CD1c-positive myeloid dendritic cell (primary cell): ENCODE data around the gene CRTC2.
A peak's percentile ranks its signal among the peaks of the same experiment; 100 is the strongest.

Source experiments
- DNase-seq: peaks from one replicate; pipeline ENCODE4 v3.0.0-alpha.2; 2016; ENCODE audit errors: extremely low spot score

CRTC2 gene

GRCh38 chr1:153976819-153977249 lies 18.4 kb upstream of the CRTC2 start:
- no peak for DNase-seq

- DNase-seq = no peak
Observed at GRCh38 chr1:153973525-153973924, 15.1 kb upstream of the CRTC2 start.

DNA sequence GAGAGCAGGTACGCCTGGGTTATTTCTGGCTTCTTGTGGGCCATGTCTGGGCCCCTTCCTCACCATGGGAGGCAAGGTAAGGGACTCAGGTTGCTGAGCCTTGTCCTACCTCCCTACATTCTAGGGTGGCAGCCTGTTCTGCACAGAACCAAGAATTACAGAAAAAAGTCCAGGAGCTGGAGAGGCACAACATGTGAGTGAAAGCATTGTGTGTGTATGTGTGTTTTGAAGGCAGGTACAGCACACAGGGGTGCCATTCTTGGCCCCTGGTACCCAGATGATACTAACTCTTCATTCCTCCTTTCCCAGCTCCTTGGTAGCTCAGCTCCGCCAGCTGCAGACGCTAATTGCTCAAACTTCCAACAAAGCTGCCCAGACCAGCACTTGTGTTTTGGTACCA lies 14.7 kb upstream of the CRTC2 start:
- DNase-seq = no peak

DNA sequence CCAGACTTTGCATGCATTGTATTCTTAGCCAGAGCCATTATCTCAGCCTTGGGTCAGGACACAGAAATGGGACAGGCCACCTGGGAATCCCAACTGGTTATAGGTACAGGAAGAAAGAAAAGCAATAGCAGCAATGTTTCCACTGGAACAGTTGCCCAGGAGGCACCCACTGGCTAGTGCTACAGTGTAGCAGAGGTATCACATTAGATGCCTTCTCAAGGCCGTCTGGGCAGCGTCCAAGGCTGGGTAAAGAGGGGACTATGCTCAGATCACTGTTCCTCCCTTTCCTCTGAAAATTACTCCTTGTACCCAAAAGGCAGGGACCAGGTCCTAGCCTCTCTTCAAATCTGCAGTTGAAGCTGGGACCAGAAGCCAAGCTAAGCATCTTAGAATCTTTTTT lies 11.9 kb upstream of the CRTC2 start:
- no peak for DNase-seq

DNA sequence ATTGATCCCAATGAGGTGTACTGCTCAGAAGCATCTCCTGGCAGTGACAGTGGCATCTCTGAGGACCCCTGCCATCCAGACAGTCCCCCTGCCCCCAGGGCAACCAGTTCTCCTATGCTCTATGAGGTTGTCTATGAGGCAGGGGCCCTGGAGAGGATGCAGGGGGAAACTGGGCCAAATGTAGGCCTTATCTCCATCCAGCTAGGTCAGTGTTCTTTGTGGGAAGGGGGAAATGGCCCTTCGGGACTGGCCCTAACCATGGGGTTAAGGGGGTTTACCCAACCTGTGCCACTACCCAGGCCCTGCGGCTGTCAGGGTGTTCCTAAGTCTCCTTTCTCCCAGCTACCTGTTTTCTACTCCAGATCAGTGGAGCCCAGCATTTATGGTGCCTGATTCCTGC lies 10.6 kb upstream of the CRTC2 start:
- DNase-seq = no peak

DNA sequence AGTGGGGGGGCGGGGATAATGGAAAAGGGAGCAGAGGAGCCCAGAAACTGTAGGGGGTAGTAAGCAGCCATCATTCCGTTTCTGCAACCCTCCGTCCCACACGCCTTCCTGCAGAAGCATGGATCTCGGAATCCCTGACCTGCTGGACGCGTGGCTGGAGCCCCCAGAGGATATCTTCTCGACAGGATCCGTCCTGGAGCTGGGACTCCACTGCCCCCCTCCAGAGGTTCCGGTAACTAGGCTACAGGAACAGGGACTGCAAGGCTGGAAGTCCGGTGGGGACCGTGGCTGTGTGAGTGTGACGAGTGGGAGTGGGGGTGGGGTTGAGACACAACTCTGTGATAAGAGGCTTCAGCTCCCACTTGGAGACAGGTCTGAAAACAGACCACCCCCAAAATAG lies 10.0 kb upstream of the CRTC2 start:
- no peak for DNase-seq

DNA sequence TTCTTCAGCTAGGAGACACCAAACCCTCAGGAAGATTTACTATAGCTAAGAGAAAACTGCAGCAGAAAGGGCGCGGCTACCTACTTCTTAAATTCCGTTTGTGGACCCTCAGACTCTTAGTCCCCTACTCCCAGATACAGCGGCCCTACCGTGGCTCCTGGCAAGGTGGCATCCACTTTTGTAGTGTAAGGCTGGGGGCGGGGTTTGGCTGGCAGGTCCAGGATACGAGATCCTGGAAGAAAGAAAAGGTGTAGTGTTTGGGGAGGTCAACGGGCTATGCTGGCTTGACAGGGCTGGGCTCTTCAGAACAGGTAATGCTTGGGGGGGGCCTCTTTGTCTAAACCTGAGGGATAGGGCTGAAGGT lies 9.6 kb upstream of the CRTC2 start:
- no peak for DNase-seq

DNA sequence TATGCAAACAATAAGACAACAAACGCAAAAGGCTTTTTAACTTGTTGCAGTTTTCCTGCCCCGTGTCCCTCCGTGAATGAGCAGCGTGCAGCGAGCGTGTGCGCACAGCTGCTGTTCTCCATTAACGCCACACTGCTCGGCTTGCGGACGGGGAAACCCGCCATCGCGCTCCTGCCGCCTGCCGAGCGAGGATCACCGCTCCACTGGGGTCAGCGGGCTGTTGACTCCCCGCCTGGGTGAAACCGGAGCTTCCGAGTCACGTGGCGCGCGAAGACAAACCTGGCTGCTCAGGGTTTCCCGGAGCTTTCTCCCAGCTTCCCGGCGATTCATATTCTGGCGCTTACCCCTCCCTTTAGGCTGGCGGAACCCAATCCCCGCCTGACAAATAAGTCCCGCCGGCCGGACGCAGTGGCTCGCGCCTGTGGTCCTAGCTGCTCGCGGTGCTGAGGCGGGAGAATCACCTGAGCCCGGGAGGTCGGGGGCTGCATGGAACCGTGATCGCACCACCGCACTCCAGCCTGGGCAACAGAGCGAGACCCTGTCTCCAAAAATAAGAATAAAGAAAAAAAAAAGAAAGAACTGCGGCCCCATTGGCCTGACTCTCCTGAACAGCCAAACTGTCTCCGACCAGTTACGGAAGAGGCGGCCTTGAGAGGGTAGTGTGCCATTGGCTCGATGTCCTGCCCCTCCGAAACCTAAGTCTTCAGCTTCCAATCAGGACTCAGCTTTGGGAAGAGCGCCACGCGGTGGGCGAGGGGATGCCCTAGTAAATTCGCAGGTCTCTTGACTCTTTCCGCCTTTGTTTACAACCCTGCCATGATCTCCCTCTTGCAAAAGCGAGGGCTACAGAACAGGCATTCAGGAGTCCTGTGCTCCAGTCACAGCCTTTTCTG lies 8.9 kb upstream of the CRTC2 start, which contains the start of gene CREB3L4:
Gene CREB3L4 (plus strand): TSS at position 796 of the 893 bp plus-strand sequence. CDS start 624 bp downstream, outside the sequence.
- DNase-seq = peak; percentile 95

DNA sequence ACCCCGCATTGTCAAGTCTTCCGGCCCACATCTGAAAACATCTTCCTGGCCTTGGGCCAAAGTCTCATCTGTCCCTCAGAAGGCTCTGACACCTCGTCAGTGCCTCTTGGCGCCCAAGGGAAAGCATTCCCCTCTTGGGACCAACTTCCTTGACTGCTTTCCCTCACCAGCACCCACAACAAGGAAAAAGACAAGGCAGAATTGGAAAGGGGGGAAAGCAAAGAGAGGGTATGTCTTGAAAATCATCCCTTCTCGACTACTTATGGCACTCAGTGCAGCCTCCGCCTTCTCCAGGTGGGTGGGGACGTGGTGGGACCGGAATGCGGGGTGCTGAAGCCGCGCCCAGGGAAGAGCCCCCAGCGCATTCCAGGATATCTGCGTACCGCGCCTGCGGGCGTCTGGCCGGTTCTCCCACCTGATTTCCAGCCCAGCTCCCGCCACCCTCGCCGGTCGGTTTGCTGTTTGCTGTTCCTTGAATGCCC lies 5.5 kb upstream of the CRTC2 start:
- DNase-seq = no peak

- DNase-seq = peak; percentile 96
Observed at GRCh38 chr1:153963030-153963849, 4.8 kb upstream of the CRTC2 start, which contains the start of gene SLC39A1. Gene SLC39A1, minus strand, starts transcription at chr1:153963537. Its CDS starts 822 bp downstream, at chr1:153962715.

GRCh38 chr1:153962088-153963029 lies 3.9 kb upstream of the CRTC2 start:
- DNase-seq = peak; percentile 74

DNA sequence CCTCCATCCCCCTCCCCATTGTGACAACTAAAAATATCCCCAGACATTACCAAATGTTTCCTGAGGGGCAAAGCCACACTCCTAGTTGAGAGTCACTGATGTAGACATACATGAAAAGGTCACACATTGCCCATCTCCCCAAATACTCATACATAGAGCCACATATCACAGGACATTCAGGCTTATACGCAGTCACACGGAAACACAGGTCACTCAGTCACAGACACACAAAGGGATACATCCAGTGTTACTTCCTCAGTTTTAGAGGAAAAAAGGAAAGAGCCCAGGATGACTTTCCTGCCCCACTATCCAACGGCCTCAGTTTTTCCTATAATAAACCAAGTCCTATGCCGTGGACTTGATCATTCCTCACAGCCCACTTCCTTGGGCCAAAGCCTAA lies 3.0 kb upstream of the CRTC2 start:
- no peak for DNase-seq

DNA sequence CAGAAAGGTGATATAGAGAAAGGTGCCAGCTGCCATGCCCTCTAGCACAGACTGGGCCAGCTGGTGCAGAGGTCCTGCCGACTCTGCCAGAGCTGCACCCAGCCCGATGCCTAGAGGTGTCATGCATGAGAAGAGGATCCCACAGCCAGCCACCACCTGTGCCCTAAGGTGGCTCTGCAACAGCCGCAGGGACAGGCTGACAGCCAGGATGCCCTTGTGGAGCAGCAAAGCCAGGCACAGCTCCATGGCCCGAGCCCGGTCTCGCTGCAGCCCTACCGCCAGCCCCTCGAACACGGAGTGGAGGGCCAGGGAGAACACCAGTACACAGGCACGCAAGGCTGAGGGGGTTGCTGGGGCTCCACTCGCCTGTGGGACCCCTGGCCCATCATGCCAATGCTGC lies 1.8 kb upstream of the CRTC2 start:
- no peak for DNase-seq

DNA sequence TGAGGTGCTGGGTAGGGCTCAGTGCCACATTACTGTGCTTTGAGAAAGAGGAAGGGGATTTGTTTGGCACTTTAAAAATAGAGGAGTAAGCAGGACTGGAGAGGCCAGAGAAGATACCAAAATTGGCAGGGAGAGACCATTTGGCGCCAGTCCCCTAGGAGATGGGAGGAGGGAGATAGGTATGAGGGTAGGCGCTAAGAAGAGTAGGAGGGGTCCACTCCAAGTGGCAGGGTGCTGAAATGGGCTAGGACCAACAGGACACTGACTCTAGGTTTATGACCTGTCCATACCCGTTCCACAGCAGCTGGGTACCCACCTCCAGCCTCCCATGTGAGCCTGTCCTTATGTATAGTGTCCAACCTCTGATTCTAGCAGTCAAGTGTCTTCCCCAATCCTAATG lies 1.0 kb upstream of the CRTC2 start:
- no peak for DNase-seq

DNA sequence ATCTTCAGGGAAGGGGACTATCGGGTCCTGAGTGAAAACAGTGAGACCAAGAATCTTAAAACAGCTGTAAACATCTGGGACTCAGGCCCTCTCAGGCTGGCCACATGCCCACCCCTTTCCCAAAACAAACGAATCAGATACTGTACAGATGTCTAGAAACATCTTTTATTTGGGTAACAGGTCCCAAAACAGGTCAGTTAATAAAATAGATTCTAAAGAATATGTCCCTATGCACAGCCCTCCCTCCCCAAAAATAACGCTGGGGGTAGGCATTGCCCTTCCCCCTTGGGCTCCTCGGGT lies 499 bp upstream of the CRTC2 start:
- no peak for DNase-seq

- DNase-seq = peak; percentile 27
Observed at GRCh38 chr1:153957744-153958110, 685 bp downstream of the CRTC2 start.

- no peak for DNase-seq
Observed at GRCh38 chr1:153956997-153957715, 1.3 kb downstream of the CRTC2 start.

GRCh38 chr1:153954826-153955225 lies 3.6 kb downstream of the CRTC2 start:
- DNase-seq = no peak

GRCh38 chr1:153953859-153954365 lies 4.5 kb downstream of the CRTC2 start:
- no peak for DNase-seq

DNA sequence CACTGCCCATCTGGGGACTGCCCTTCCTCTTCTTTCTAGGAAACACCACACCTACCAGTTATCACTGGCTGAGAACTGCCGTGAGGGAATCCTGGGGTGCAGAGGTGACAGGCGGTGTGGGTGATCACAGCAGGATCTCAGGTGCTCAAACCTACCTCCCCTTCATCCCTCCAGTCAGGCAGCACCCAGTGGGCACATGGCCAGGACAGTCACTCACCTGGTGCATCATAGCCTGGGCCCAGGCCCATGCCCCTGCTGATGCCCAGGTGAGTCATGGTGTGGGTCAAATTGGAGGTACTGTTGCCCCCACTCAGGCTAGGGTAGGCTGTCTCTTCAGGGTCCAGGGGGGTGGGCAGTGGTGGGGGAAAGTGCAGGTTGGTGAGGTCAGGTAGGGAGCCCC lies 6.6 kb downstream of the CRTC2 start:
- no peak for DNase-seq

DNA sequence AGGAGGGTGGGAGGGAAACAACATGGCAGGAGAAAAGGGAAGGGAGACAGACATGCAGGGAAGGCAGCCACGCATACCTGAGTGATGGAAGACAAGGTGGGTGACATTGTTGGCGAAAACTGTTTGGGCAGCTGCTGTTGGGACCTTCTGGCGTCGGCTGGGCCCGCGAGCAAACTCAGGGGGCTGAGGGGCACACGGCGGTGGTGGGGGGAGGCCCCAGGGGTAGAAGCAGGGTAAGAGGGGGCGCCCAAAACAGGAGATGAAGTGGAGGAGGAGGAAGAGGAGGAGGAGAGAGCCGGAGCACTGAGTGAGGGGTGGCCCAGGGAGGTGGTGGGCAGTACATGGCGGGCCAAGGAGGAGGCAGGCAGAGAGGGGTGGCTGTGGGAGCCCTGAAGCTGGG lies 7.2 kb downstream of the CRTC2 start:
- no peak for DNase-seq
